ENCODE results near the gene HIP1R.

The HIP1R gene

DNA sequence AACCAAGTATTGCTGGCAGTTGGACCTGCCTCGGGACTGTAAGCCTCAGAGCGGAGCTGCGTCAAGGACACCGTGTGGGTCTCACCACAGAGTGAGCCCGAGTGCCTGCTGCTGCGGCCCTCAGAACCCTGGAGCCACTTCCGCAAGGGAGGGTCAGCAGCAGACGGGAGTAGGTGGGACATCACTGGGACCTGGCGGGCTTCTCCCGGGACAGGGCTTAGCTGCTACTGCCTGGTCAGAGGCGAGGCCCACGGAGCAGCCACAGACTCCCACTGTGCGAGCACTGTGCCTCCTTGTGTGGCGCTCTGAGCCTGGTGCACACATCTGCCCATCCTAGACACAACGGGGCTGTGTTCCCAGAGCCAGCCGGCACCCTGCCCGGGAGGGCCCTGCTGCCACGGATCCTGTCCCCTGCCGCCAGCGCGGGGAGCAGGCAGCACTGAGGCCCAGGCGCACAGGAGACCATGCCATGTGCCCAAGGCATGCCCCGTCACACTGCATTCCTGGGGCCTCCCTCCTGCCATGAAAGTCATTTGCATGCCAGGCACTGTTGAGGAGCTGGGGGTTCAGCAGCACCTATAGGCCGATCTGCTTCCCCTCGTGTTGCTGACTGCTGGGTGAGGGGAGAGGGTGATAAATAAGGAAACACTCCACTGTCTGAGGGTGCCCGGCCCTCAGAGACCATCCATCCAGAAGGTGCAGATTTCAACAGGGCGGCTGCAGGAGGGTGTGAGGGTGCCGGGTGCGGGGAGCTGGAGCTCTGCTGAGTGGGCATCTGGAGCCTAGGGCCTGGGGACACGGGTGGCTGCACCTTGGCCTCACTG lies 10.0 kb downstream of the HIP1R start:
- Histone ChIP-seq H3K4me3 (ENCODE audit: low read depth, low read length) (no peak overlapping the region), H3K27me3 (ENCODE audit: control insufficient read depth, insufficient read depth, low read length) (no peaks in the 10 kb centered on the region), H3K27ac (no peak overlapping the region), H2AFZ (no peak overlapping the region), H3K9ac (no peak overlapping the region), H3K9me3 (ENCODE audit: control insufficient read depth, low read length) (no peaks in the 10 kb centered on the region), H3K4me1 (peaks cover 12% of the 10 kb centered on the region), H3K36me3 (ENCODE audit: control insufficient read depth, insufficient read depth, low read length) (no peaks in the 10 kb centered on the region), H3K79me2 (peaks cover 37% of the 10 kb centered on the region), H3K4me2 (ENCODE audit: low read length) (no peak overlapping the region)
- TF ChIP-seq CTCF (IDR thresholded peaks at IDR 0.05), result no peak

GRCh38 chr12:122845865-122846621 lies 10.8 kb downstream of the HIP1R start:
- TF ChIP-seq CTCF (IDR thresholded peaks at IDR 0.05), result no peak
- Histone ChIP-seq H3K36me3 (ENCODE audit: control insufficient read depth, insufficient read depth, low read length) (no peaks in the 10 kb centered on the region), H2AFZ (no peak overlapping the region), H3K4me2 (ENCODE audit: low read length) (no peak overlapping the region), H3K9ac (no peak overlapping the region), H3K4me1 (peaks cover 12% of the 10 kb centered on the region), H3K9me3 (ENCODE audit: control insufficient read depth, low read length) (no peaks in the 10 kb centered on the region), H3K27ac (no peak overlapping the region), H3K79me2 (peaks cover 34% of the 10 kb centered on the region), H3K4me3 (ENCODE audit: low read depth, low read length) (no peak overlapping the region), H3K27me3 (ENCODE audit: control insufficient read depth, insufficient read depth, low read length) (no peaks in the 10 kb centered on the region)

DNA sequence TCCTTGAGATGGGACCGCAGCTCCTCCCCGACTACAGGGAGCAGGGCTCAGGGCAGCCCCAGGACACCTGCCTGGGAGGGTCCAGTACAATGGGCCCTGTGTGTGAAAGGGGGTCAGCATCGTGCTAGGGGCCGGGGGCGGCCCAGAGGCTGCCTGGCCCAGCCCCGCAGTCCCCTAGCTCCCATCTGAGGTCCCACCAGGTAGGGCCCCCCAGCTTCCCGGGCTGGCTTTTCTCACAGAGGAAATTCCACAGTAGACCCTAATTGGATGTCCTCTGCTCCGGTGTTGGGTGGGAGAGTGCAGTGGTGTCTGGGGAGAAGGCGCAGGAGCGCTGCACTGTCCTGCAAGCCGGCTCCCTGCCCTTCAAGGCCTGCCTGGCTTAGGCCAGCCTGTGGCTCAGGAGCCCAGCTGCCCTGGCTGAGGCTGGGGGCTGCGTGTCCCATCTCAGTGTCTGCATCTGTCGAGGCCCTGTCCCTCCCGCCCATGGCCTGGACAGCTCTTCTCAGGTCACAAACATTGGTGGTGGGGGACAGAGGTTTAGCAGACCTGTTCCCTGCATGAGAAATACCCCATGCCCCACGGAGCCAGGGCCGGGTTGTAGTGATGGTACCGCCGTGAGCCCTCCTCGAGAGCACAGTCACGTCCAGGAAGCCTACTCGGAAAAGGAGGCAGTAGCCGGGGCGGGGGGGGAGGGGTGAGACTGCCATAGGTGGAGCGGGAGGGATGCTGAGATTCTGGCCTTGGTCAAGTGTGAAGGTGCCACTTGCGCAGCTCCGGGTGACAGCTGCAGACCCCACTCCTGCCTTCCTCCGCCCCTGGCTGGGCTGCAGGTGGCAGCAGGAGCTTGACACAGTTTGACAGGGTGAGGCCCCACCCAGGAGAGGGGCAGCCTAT lies 11.6 kb downstream of the HIP1R start:
- peaks cover 12% of the 10 kb centered on the region for H3K4me1 ChIP-seq

DNA sequence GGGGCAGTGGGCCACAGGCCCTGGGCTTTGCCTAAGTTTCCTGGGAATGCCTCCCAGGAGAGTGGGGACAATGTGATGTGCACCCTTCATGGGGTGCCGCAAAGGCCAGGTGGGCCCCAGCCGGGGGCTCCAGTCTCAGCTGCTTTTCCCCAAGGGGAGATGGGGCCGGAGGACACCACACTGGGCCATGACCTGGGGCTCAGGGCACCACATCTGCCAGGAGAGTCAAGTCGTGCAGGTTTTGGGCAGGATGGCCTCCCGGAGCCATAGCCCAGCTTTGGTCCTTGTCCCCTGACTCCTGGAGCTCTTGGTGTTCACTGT lies 12.2 kb downstream of the HIP1R start:
- no peak overlapping the region for H3K9ac ChIP-seq
- H3K9me3 ChIP-seq (ENCODE audit: control insufficient read depth, low read length), result no peaks in the 10 kb centered on the region
- no peaks in the 10 kb centered on the region for H3K36me3 ChIP-seq (ENCODE audit: control insufficient read depth, insufficient read depth, low read length)
- no peak overlapping the region for H3K4me3 ChIP-seq (ENCODE audit: low read depth, low read length)
- H3K4me1 ChIP-seq, result peaks cover 12% of the 10 kb centered on the region
- no peak for TF ChIP-seq CTCF (IDR thresholded peaks at IDR 0.05)
- no peak overlapping the region for H2AFZ ChIP-seq
- H3K79me2 ChIP-seq, result peaks cover 34% of the 10 kb centered on the region
- no peak overlapping the region for H3K4me2 ChIP-seq (ENCODE audit: low read length)
- H3K27ac ChIP-seq, result no peak overlapping the region
- no peaks in the 10 kb centered on the region for H3K27me3 ChIP-seq (ENCODE audit: control insufficient read depth, insufficient read depth, low read length)

More for the DNA sequence above, 11.6 kb downstream of the HIP1R start:
- H3K4me2 ChIP-seq (ENCODE audit: low read length), result no peak overlapping the region
- no peak overlapping the region for H3K27ac ChIP-seq
- H3K27me3 ChIP-seq (ENCODE audit: control insufficient read depth, insufficient read depth, low read length), result no peaks in the 10 kb centered on the region
- no peak overlapping the region for H3K4me3 ChIP-seq (ENCODE audit: low read depth, low read length)
- no peak overlapping the region for H2AFZ ChIP-seq
- H3K9ac ChIP-seq, result no peak overlapping the region
- H3K79me2 ChIP-seq, result peaks cover 34% of the 10 kb centered on the region
- H3K36me3 ChIP-seq (ENCODE audit: control insufficient read depth, insufficient read depth, low read length), result no peaks in the 10 kb centered on the region
- TF ChIP-seq CTCF (IDR thresholded peaks at IDR 0.05), result no peak
- H3K9me3 ChIP-seq (ENCODE audit: control insufficient read depth, low read length), result no peaks in the 10 kb centered on the region

Data from parathyroid adenoma (tissue), 2 donors.